HG03565 (cell line): ENCODE results near the gene SLC6A19.
"Not testable (repeated sequence)": the region's sequence is repeated elsewhere in the genome, so short reads cannot be mapped to it uniquely, and the experiment has no call there.

Experiments used
- ATAC-seq: cut with Tn5 transposase; IDR thresholded peaks from one replicate; pipeline ENCODE4 v1.9.1; 2021; ENCODE audit warnings: mild to moderate bottlenecking, moderate library complexity; ENCODE audit not compliant: unreplicated experiment

Gene SLC6A19

GRCh38 chr5:1220351-1220750 is 19.0 kb downstream of the SLC6A19 start:
- ATAC-seq: no peak

DNA sequence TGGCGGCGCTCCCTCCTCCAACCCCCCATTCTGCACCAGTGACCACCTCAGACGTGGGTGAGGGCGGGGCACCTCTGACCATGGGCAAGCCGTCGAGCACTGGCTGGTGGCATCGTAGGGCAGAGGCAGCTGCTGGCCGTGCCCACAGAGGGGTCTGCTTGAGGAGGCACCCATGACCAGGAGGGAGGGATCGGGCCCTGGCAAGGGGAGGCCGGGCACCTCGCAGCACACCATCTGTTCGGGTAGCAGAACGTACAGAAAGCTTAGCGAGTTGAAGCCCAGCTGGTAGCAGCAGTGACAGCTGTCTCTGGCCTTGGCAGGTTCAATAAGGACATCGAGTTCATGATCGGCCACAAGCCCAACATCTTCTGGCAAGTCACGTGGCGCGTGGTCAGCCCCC is 19.4 kb downstream of the SLC6A19 start:
- no peak for ATAC-seq

DNA sequence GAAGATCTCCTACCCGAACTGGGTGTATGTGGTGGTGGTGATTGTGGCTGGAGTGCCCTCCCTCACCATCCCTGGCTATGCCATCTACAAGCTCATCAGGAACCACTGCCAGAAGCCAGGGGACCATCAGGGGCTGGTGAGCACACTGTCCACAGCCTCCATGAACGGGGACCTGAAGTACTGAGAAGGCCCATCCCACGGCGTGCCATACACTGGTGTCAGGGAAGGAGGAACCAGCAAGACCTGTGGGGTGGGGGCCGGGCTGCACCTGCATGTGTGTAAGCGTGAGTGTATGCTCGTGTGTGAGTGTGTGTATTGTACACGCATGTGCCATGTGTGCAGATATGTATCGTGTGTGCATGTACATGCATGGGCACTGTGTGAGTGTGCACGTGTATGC is 20.3 kb downstream of the SLC6A19 start:
- ATAC-seq: no peak

DNA sequence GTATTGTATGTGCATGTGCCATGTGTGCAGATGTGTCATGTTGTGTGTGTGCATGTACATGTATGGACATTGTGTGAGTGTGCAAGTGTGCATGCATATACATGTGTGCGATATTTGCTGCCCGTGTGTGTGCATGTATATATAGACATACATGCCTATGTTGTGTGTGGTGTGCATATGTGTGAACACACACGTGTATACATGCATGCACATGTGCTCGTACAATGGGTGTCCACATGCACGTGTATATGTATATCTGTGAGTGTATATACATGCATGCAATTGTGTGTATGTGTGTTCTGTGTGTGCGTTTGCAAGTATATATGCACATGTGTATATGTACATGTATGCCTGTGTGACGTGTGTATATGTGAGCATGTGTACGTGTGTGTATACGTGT is 20.8 kb downstream of the SLC6A19 start:
- no peak for ATAC-seq

GRCh38 chr5:1222621-1223277 is 21.4 kb downstream of the SLC6A19 start:
- no peak for ATAC-seq

GRCh38 chr5:1223278-1223670 is 21.9 kb downstream of the SLC6A19 start:
- no peak for ATAC-seq

DNA sequence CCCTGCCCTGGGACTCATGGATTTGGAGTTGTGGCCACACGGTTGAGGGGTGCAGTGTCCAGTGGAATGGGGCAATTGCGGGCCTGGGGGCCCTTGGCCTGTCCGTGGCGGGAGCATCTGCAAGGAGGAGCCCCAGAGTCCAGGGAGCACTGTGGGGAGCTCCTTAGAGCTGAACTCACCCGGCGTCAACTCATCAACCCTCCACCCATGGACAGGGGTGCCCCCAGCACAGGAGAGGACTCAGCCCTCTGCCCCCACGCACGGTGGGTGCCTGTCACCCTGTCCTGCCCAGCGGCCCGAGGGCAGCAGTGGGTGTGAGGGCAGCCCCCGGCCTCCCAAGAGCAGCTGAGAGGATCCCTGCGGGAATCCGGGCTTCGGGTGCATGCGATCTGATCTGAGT is 23.2 kb downstream of the SLC6A19 start:
- ATAC-seq: no peak

DNA sequence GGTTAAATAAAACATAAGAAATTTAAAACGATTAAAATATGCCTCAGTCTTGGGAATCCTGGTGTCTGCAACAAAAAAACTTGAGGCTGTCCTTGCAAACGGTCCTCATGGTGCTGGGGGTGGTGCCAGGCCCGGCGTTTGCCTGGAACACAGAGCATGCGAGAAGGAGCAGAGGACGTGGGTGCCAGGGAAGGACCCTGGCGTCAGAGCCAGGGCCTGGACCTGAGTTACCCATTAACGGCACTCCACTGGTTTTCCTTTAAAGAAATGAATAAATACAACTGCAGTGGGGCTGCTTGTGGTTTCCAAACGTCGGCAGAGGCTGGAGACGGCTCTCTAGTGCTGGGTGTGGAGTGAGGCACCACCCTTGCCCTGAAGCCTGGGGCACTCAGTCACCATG is 23.7 kb downstream of the SLC6A19 start, which contains the start of gene SLC6A18:
Gene SLC6A18, plus strand, starts transcription at position 301 of the 400 bp plus-strand sequence. Its CDS starts 97 bp downstream, at position 398.
- no peak for ATAC-seq

GRCh38 chr5:1226231-1226630 is 24.8 kb downstream of the SLC6A19 start:
- ATAC-seq: no peak

GRCh38 chr5:1226839-1227581 is 25.6 kb downstream of the SLC6A19 start:
- ATAC-seq: no peak

DNA sequence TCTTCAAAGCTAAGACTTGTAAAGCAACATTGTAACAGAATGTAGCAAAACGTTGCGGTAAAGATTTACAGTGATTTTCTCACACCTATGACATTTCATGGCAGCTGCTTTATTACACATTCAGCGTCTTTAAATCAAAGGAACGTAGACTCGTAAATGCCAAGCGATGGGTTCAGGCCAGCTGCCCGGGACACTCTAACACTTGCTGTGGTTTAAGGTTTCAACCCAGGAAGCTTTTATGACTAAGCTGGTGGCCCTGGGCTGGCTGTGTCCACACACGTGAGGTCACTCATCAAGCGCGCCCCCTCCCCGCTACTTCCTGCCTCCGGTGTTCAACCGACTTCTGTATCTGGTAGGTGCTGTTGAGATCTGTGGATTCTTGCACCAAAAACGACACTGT is 26.3 kb downstream of the SLC6A19 start:
- ATAC-seq: no peak

DNA sequence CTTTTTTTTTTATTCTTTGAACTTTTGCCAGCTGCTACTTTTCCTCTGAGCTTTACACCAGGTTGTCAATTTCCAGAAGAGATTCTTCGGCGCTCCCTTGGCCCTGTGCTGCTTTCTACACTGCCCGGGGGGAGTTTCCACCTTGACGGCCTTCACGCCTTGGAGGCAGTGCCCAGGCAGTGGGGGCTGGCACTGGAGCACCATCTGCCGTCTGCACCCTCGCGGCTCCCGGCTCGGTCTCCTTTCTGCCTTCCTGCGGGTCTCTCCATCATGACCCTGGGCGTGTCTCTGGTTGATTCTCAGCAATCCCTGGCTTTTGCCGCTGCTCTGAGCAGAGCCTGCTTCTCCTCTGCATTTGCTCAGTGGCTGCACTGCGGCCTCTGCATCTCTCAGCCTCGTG is 26.7 kb downstream of the SLC6A19 start:
- ATAC-seq: no peak

DNA sequence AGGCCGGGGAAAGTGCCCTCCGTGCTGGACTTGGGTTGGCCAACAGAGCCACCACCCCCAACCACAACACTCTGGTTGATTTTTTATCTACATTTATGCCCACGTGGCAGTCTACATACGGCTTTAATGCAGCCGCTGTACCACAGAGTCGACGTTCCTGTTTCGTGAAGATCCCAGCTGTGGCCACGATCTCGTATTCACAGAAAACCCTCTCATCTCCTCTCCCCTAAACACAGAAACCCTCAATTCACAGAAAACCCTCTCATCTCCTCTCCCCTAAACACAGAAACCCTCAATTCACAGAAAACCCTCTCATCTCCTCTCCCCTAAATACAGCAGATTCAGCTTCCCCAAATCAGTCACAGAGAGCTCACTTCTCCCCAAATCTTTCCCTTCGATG is 27.6 kb downstream of the SLC6A19 start:
- ATAC-seq: not testable (repeated sequence)

DNA sequence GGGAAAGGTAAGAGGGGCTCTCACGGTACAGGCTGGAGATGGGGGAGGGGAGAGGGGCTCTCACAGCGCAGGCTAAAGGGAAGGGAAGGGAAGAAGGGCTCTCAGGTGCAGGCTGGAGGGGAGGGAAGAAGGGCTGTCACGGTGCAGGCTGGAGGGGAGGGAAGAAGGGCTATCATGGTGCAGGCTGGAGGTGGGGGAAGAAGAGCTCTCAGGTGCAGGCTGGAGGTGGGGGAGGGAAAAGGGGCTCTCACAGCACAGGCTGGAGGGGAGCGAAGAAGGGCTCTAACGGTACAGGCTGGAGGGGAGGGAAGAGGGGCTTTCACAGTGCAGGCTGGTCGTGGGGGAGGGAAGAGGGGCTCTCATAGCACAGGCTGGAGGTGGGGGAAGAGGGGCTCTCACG is 28.4 kb downstream of the SLC6A19 start:
- ATAC-seq: no peak

DNA sequence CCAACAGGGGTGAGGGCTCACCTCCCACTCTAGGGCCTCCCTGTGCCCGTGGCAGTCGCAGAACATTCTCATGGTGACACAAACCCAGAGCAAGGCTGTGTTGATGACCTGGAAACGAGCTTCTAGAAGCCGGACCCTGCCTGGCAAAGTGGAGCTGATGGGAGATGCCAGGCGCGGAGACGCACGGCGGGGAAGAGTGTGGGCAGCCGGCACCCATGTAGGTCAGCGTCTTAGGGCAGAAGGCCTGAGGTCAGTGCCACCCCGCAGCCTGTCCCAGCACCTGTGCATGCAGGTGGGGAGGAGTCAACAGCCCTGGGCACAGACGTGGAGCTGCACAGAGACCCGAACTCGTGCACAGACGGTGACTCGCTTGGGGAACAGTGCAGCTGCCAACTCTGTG is 29.2 kb downstream of the SLC6A19 start:
- ATAC-seq: no peak

DNA sequence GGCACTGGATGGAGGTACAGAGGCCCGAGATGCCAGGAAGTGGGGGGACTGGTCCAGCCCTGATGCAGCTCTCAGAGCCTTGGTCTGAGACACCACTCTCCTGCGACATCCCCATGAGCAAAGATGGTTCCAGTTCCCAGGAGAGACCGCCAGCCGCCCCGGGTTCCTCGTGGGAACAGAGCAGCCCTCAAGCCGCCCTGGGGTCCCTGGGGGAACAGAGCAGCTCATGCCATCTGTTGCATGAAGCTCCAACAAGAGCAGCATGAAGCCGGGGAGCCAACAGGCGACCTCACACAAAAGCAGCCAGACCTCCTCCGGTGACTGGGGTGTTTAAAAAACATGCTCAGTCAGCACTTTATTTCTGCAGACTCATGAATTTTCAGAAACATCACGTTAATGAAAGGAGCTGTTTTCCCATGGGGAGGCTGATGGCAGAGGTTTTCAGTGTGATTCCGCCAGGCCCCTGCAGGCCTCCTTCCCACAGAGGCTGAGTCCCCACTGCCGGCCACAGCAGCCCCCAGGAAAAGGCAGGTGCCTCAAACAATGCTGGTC is 30.0 kb downstream of the SLC6A19 start:
- no peak for ATAC-seq

DNA sequence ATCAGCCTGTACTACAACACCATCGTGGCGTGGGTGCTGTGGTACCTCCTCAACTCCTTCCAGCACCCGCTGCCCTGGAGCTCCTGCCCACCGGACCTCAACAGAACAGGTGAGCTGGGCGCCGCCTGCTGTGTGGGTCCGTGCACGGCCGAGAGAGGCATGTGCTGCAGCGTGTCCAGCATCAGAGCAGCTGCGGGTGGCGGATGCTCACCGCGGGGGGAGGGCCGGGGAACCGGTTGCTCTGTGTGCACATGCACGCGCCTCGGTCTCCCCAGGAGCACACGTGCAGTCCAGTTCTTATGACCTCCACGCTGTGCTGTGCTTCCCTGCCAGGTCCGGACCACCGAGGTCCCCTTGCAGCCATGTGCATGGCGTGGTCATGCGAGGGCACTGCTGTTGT is 31.4 kb downstream of the SLC6A19 start:
- ATAC-seq: no peak

DNA sequence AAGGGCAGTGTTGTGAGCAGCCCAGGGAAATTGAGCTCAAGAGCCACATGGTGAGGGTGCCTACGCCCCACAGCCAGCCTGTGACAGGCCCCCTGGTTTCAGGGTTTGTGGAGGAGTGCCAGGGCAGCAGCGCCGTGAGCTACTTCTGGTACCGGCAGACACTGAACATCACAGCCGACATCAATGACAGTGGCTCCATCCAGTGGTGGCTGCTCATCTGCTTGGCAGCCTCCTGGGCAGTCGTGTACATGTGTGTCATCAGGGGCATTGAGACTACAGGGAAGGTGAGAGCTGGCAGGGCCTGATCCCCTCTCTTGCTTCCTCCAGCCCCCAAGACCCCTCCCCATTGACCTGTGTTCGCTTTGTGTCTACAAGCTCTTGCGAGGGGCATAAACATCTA is 34.0 kb downstream of the SLC6A19 start:
- no peak for ATAC-seq

DNA sequence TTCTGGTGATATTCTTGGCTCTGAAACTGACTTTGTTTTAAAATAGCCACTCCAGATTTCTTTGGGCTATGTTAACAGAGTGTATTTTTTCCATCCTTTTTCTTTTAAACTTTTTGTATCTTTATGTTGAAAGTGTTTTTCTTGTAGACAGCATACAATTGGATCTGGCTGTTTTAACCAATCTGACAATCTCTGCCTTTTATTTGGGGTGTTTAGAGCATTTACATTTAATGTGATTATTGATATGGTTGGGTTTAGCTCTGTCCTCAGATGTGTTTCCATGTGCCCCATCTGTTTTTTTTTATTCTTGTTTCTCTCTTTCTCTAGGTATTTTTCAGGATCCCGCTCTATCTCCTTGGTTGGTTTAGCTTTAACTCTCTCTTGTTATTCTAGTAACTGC is 34.4 kb downstream of the SLC6A19 start:
- ATAC-seq: no peak

GRCh38 chr5:1239505-1240251 is 38.3 kb downstream of the SLC6A19 start:
- no peak for ATAC-seq

DNA sequence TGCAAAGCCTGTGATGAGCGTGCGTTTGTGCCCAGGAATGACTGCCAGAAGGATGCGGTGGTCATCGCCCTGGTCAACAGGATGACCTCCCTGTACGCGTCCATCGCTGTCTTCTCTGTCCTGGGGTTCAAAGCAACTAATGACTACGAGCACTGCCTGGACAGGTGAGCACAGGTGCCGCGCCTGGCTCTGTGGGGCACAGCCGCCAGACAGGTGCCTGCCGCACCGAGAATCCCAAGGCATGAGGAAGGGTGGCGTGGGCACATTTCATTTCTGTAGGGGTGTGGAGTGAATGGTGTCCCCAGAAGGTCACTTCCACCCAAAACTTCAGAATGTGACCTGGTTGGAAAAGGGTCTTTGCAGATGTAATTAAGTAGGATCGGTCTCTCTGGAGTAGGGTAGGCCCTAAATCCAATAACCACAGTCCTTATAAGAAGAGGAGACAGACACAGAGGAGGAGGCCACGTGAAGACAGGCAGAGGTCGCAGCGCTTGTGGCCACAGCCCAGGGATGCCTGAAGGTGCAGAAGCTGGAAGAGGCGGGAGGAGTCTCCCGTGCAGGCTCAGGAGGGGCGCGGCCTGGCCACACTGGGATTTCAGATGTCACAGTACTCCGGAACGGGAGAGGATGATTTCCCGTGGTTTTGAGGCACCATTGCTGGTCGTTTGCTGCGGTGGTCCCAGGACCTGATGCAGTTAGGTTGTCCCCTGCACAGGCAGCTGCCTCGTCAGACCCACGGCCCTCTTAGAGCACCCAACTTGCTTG is 39.3 kb downstream of the SLC6A19 start:
- ATAC-seq: no peak
